Upper lobe of left lung (tissue), 6 donors: Measurements from ENCODE around the gene BEX4. TPM values are rescaled to one million over a fixed set of nuclear protein-coding genes. Genes with fewer than 3 reads are reported as not detected.

Experiments used
- ATAC-seq, 2 donors: fragments of 200-7000 bp; cut with Tn5 transposase; one replicate each; pipeline ENCODE4 v1.9.1; 2022; ENCODE audit warnings: mild to moderate bottlenecking in 2 of 2, moderate library complexity in 2 of 2; ENCODE audit not compliant: low FRiP score in 2 of 2
- DNase-seq, 2 donors: peaks; one replicate each; pipeline ENCODE4 v3.0.0-alpha.2; 2019 to 2020
- H3K27ac ChIP-seq, 4 donors: fragments of 200-600 bp; sonication (generic); one replicate each; pipeline ENCODE4 v1.5.1; 2016 to 2019
- H3K27me3 ChIP-seq, 4 donors: fragments of 200-600 bp; sonication (generic); one replicate each; pipeline ENCODE4 v1.5.1; 2017 to 2019
- H3K36me3 ChIP-seq, 4 donors: fragments of 200-600 bp; sonication (generic); one replicate each; pipeline ENCODE4 v1.5.1; 2016 to 2019
- H3K4me1 ChIP-seq, 4 donors: fragments of 200-600 bp; sonication (generic); one replicate each; pipeline ENCODE4 v1.5.1; 2018 to 2019
- H3K4me3 ChIP-seq, 4 donors: fragments of 200-600 bp; sonication (generic); one replicate each; pipeline ENCODE4 v1.5.1; 2017 to 2019; ENCODE audit warnings: mild to moderate bottlenecking in 2 of 4, moderate library complexity in 1 of 4
- H3K9me3 ChIP-seq, 4 donors: fragments of 200-600 bp; sonication (generic); one replicate each; pipeline ENCODE4 v1.5.1; 2018 to 2019
- EP300 ChIP-seq, 4 donors: sonication (generic); formaldehyde crosslinking; IDR thresholded peaks; one replicate each; pipeline ENCODE4 v1.5.1; 2017; ENCODE audit warnings: antibody characterized with exemption in 4 of 4, control low read depth in 2 of 4
- POLR2A ChIP-seq, 4 donors: fragments of 450-650 bp; IDR thresholded peaks; one replicate each; pipeline ENCODE4 v1.5.1; 2016 to 2017; ENCODE audit warnings: antibody characterized with exemption in 4 of 4, mild to moderate bottlenecking in 2 of 4
- POLR2AphosphoS5 ChIP-seq, 2 donors: sonication (generic); formaldehyde crosslinking; IDR thresholded peaks; one replicate each; pipeline ENCODE4 v1.5.1; 2017; ENCODE audit warnings: antibody characterized with exemption in 2 of 2
- WGBS, 2 donors: methylation state at CpG; one replicate each; pipeline ENCODE4 v1.1.5; 2017 to 2018; 5-methylcytosine and 5-hydroxymethylcytosine counted together
- total RNA-seq, 6 donors: library from RNA; depleted of rRNA in 4 of 6; stranded (reverse); fragments of >200 nt in 4 of 6; gene quantifications; one replicate each; pipeline versions ENCODE4 v1.1.0 to v1.2.1, GENCODE V29; 2016 to 2021
- TF ChIP-seq, protein P1 (sequence below), 6 experiments: fragments of 450-650 bp in 4 of 6; fragments of 200-600 bp in 2 of 6; sonication (generic) in 2 of 6; IDR thresholded peaks; one replicate each; pipeline ENCODE4 v1.5.1; 2016 to 2019; ENCODE audit warnings: antibody characterized with exemption in 6 of 6
- donor health status: DM: no; HTN: no; CAD: no; lungs with moderate emphysema.
- donor health status: DM: no; HTN: yes; CAD: no; lungs with severe emphysema.

BEX4 gene
- total RNA-seq, 6 donors from 2014 or later: 13.6 to 63.6 (median 34.6) TPM

DNA sequence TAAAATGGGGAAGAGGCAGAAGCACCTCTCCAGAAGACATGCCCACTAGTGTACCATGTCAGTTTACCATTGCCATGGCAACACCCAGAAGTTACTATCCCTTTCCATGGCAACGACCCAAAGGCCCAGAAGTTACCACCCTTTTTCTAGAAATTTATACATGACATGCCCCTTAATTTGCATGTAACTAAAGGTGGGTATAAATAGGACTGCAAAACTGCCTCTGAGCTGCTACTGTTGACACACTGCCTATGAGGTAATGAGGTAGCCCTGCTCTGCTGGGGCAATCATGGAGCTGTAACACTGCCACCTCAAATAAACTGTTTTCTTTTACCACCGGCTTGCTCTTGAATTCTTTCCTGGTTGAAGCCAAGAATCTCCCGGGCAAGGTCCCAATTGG lies 13.9 kb upstream of the BEX4 start:
- no peak for DNase-seq

GRCh38 chrX:103210056-103210455 lies 4.9 kb upstream of the BEX4 start:
- TF ChIP-seq POLR2A (IDR thresholded peaks at IDR 0.05): no peak
- TF ChIP-seq, protein P1, sequence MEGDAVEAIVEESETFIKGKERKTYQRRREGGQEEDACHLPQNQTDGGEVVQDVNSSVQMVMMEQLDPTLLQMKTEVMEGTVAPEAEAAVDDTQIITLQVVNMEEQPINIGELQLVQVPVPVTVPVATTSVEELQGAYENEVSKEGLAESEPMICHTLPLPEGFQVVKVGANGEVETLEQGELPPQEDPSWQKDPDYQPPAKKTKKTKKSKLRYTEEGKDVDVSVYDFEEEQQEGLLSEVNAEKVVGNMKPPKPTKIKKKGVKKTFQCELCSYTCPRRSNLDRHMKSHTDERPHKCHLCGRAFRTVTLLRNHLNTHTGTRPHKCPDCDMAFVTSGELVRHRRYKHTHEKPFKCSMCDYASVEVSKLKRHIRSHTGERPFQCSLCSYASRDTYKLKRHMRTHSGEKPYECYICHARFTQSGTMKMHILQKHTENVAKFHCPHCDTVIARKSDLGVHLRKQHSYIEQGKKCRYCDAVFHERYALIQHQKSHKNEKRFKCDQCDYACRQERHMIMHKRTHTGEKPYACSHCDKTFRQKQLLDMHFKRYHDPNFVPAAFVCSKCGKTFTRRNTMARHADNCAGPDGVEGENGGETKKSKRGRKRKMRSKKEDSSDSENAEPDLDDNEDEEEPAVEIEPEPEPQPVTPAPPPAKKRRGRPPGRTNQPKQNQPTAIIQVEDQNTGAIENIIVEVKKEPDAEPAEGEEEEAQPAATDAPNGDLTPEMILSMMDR (IDR thresholded peaks at IDR 0.05): no peak
- TF ChIP-seq EP300 (IDR thresholded peaks at IDR 0.05): no peak
- TF ChIP-seq POLR2AphosphoS5 (IDR thresholded peaks at IDR 0.05): no peak
- WGBS, 2 donors: 67 to 78% methylated on average over 5 of the region's 5 CpGs
- DNase-seq (no peak), ATAC-seq (no peak)
- peaks cover 0 to 3% (median 0%) of the 10 kb centered on the region in 4 donors for H3K4me1 ChIP-seq
- no peaks in the 10 kb centered on the region for H3K9me3 ChIP-seq
- H3K27me3 ChIP-seq: no peaks in the 10 kb centered on the region
- no peak overlapping the region for H3K27ac ChIP-seq
- no peaks in the 10 kb centered on the region for H3K36me3 ChIP-seq
- H3K4me3 ChIP-seq: no peak overlapping the region

More for the DNA sequence above, 13.9 kb upstream of the BEX4 start:
- ATAC-seq: no peak
- Histone ChIP-seq H3K27ac (no peak overlapping the region), H3K36me3 (no peaks in the 10 kb centered on the region), H3K4me1 (no peaks in the 10 kb centered on the region), H3K27me3 (no peaks in the 10 kb centered on the region), H3K4me3 (no peak overlapping the region), H3K9me3 (no peaks in the 10 kb centered on the region)
- TF ChIP-seq POLR2A (IDR thresholded peaks at IDR 0.05): no peak
- no peak for TF ChIP-seq EP300 (IDR thresholded peaks at IDR 0.05)
- TF ChIP-seq, protein P1 (IDR thresholded peaks at IDR 0.05): no peak
- no peak for TF ChIP-seq POLR2AphosphoS5 (IDR thresholded peaks at IDR 0.05)
- 75% methylated on average over 2 to 3 of the region's 3 CpGs for WGBS, 2 donors

DNA sequence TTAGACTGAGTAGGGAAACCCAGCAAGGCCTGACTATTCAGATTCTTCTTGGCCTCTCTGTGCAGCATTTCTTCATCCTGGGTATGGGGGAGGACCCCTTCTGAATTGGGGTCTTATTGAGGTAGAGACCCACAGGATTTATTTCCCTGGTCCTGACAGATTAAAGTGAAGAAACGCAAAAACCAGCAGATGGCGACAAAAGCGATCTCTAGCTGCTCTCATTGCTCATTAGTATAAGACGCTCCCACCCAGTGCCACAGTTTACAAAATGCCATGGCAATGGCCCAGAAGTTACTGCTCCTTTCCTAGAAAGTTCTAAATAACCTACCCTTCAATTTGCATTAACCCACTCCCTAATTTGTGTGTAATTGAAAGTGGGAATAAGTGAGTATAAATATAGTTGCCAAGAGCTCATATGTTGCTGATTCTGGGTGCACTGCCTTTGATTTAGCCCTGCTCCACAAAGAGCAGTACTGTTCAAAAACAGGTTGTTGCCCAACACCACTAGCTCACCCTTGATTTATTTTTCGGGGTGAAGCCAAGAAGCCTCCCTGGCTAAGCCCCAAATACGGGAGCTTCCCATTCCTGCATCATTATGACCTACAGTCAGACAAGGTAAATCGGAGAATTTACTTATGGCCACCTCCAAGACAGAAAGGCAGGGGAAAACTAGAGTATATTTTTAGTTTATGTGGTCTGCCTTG lies 3.7 kb upstream of the BEX4 start:
- H3K36me3 ChIP-seq: no peaks in the 10 kb centered on the region
- H3K9me3 ChIP-seq: no peaks in the 10 kb centered on the region
- DNase-seq (peak in 1 of 2 donors; percentile 43), ATAC-seq (peak in 1 of 2 donors; percentile 53)
- H3K4me1 ChIP-seq: peaks cover 0 to 3% (median 0%) of the 10 kb centered on the region in 4 donors
- no peak overlapping the region for H3K4me3 ChIP-seq
- H3K27ac ChIP-seq: no peak overlapping the region
- TF ChIP-seq, protein P1 (IDR thresholded peaks at IDR 0.05): peak in 4 of 6 experiments; percentile 27 to 34 (median 30)
- TF ChIP-seq POLR2A (IDR thresholded peaks at IDR 0.05): no peak
- H3K27me3 ChIP-seq: no peaks in the 10 kb centered on the region
- 27 to 28% methylated on average over 6 to 7 of the region's 7 CpGs for WGBS, 2 donors

DNA sequence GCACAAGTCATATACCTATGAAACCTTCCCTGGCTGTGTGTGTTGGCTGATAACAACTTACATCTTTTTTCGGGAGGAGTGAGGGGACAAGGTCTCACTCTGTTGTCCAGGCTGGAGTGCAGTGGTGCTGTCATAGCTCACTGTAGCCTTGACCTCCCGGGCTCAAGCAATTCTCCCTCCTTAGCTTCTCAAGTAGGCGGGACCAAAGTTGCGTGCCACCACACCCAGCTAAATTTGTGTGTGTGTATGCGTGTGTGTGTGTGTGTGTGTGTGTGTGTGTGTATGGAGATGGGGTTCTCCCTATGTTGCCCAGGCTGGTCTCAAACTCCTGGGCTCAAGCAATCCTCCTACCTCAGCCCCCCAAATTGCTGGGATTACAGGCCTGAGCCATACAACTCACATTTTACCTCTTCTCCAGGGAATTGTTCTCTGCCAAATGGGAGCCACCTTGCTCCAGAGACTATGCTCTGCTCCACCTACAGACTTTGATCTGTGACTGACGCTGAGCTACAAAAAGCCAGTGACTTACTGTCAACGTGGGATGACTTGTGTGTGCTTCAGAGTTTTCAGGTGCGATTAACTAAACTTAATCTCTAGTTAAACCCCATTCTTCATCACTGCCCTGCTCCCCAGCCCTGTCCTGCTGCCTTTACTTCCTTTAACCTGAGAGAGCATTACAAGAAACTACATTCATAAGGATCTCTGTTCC lies 2.0 kb upstream of the BEX4 start:
- WGBS, 2 donors: 76 to 84% methylated on average over 5 to 8 of the region's 8 CpGs
- H3K36me3 ChIP-seq: no peaks in the 10 kb centered on the region
- H3K4me3 ChIP-seq: no peak overlapping the region
- H3K4me1 ChIP-seq: peaks cover 0 to 3% (median 0%) of the 10 kb centered on the region in 4 donors
- DNase-seq: no peak
- TF ChIP-seq, protein P1 (IDR thresholded peaks at IDR 0.05): no peak
- TF ChIP-seq POLR2AphosphoS5 (IDR thresholded peaks at IDR 0.05) (no peak), EP300 (IDR thresholded peaks at IDR 0.05) (no peak), POLR2A (IDR thresholded peaks at IDR 0.05) (no peak)
- no peak overlapping the region for H3K27ac ChIP-seq
- no peaks in the 10 kb centered on the region for H3K9me3 ChIP-seq
- ATAC-seq: no peak
- H3K27me3 ChIP-seq: no peaks in the 10 kb centered on the region
